C4-2B (cell line): ENCODE measurements around the gene POLK.

ENCODE experiments used
- ZFX ChIP-seq: fragments of 450-650 bp; IDR thresholded peaks from 2 replicates; pipeline ENCODE4 v1.6.1; 2017
- TF ChIP-seq, protein P1 (sequence below): fragments of 450-650 bp; conservative IDR thresholded peaks from 2 replicates; pipeline ENCODE4 v1.5.1; 2017; ENCODE audit warnings: mild to moderate bottlenecking

DNA sequence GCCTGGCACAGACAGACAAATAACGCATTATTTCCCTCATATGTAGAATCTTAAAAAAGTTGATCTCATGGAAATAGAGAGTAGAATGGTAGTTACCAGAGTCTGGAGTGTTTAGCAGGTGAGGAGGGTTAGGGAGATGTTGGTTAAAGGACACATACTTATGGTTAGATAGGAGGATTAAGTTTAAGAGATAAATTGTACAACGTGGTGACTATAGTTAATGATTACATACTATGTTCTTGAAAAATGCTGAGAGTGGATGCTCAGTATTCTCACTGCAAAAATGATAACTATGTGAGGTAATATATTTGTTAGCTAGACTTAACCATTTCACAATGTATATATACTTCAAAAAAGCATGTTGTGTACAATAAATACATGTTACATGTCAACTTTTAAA, 38.2 kb upstream of the POLK start:
- TF ChIP-seq, protein P1, sequence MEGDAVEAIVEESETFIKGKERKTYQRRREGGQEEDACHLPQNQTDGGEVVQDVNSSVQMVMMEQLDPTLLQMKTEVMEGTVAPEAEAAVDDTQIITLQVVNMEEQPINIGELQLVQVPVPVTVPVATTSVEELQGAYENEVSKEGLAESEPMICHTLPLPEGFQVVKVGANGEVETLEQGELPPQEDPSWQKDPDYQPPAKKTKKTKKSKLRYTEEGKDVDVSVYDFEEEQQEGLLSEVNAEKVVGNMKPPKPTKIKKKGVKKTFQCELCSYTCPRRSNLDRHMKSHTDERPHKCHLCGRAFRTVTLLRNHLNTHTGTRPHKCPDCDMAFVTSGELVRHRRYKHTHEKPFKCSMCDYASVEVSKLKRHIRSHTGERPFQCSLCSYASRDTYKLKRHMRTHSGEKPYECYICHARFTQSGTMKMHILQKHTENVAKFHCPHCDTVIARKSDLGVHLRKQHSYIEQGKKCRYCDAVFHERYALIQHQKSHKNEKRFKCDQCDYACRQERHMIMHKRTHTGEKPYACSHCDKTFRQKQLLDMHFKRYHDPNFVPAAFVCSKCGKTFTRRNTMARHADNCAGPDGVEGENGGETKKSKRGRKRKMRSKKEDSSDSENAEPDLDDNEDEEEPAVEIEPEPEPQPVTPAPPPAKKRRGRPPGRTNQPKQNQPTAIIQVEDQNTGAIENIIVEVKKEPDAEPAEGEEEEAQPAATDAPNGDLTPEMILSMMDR, result no peak
- TF ChIP-seq ZFX, result no peak
